Stimulated activated CD8-positive, alpha-beta memory T cell treated with anti-CD3 and anti-CD28 coated beads, Interleukin-12 subunit alpha, Interleukin-12 subunit beta, amount 100 ng/mL, for 24 hours (primary cell): ENCODE results near the gene PPP1R7.

ENCODE experiments used
- DNase-seq: peaks from one replicate; pipeline ENCODE4 v3.0.0-alpha.2; 2020; ENCODE audit errors: extremely low read depth

Gene PPP1R7

GRCh38 chr2:241211276-241211675, 61.0 kb downstream of the PPP1R7 start:
- no peak for DNase-seq

DNA sequence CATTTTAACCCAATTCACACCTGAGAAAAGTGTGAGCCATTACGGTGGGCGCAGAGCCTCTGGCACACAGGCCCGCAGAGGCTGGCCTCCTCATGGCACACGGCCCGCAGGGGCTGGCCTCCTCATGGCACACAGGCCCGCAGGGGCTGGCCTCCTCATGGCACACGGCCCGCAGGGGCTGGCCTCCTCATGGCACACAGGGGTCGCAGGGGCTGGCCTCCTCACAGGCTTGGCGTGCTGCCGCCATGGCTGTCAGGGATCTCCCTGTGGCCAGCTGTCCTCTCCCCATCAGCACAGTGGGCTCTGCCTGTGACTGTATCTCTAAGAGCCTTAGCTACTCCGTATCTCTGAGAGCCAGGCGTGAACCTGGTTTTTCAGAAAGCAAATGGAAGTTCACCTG, 62.8 kb downstream of the PPP1R7 start:
- DNase-seq: no peak

DNA sequence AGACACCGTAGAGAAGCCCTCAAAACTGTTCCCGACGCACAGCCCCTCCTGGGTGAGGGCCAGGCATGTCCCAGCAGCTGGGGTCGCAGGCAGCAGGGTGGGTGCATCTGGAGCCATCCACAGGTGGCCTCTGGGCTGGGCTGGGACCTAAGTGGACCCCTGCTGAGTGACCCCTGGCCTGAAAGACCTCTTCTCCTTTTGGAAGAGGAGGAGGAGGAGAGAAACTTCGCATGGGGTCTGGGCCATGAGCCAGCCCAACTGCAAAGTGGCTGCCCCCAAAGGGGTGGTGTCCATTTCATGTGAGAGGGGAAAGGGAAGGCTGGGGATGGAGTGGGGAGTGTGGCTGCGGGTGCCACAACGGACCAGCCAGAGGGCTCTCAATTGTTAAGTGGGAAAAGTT, 63.3 kb downstream of the PPP1R7 start:
- no peak for DNase-seq

DNA sequence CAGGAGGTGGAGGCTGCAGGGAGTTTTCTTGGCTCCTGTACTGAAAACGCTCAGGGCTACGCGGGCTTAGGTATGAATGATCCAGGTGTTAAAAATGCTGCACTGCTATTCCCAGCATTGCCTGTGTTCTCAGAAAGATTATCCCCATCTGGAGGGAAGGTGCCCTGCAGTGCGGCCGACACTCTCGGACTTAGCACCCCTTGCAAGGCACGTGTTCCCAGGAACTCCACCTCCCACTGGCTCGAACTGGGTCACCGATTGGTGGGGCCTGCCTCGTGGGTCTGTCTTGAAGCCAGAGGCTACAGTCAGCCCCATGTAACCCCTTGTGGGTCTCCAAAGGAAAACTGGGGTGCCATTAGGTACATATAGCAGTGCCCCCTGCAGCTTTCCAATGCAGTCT, 63.9 kb downstream of the PPP1R7 start:
- no peak for DNase-seq

DNA sequence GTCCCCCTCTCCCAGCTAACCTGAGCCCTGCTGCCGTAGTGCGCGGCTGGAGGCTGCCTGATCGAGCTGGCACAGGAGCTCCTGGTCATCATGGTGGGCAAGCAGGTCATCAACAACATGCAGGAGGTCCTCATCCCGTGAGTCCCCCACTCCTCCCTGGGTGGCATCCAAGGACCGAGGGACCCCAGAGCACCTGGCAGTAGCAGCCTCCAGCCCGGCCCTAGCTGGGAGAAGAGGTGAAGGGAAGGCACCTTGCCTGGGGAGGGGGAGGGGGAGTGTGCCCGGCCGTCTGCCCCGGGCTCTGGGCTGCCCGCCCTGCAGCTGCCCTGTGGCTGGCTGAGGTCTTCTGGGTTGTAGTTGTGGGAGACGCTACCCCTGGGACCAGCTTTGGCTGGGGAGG, 64.5 kb downstream of the PPP1R7 start:
- no peak for DNase-seq

GRCh38 chr2:241215421-241215820, 65.2 kb downstream of the PPP1R7 start:
- no peak for DNase-seq

DNA sequence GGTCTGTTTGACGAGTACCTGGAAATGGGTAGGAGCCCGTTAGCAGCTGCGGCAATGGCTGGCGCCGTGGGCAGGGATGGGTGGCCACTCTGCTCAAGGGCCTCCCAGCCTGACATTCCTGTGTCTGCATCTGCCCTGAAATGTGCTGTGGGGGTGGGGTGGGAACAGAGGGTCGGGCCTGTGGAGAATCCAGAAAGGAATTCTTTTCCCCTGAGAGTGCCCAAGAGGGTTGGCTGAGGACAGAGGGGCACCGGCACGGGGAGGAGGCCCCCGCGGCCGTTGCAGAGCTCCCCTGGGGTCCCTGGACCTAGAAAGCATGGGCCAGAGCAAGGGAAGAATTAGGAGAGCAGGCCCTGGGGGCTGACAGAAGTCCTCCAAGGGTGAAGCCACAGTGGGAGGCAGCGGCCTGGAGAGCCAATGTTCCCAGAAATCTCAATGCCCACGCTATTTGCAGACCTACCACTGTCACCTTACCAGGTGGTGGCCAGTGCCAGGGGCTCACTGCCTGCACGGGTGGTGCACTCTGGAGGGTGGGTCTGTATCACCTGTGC, 66.0 kb downstream of the PPP1R7 start:
- DNase-seq: no peak

DNA sequence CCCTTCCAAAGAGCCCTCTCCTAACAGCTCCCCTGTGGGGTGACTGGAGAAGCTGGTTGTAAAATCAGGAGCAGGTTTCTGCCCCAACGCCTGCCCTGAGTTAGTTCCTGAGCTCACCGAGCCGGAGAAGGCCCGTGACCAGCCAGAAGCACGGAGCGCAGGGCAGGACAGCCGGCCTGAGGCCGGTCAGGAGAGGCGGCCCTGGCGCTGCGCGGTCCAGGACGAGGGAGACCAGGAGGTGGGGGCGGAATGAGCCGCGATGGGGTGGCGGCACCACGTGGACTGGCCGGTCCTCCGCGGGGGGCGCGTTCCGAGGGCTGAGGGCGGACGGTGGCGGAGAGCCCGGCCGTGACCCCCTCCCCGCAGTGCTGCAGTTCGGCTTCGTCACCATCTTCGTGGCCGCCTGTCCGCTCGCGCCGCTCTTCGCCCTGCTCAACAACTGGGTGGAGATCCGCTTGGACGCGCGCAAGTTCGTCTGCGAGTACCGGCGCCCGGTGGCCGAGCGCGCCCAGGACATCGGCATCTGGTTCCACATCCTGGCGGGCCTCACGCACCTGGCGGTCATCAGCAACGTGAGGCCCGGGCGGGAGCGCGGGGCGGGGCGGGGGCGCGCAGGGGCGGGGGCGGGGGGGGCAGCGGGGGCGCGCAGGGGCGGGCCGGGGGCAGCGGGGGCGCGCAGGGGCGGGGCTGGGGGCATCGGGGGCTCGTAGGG, 67.2 kb downstream of the PPP1R7 start:
- no peak for DNase-seq

DNA sequence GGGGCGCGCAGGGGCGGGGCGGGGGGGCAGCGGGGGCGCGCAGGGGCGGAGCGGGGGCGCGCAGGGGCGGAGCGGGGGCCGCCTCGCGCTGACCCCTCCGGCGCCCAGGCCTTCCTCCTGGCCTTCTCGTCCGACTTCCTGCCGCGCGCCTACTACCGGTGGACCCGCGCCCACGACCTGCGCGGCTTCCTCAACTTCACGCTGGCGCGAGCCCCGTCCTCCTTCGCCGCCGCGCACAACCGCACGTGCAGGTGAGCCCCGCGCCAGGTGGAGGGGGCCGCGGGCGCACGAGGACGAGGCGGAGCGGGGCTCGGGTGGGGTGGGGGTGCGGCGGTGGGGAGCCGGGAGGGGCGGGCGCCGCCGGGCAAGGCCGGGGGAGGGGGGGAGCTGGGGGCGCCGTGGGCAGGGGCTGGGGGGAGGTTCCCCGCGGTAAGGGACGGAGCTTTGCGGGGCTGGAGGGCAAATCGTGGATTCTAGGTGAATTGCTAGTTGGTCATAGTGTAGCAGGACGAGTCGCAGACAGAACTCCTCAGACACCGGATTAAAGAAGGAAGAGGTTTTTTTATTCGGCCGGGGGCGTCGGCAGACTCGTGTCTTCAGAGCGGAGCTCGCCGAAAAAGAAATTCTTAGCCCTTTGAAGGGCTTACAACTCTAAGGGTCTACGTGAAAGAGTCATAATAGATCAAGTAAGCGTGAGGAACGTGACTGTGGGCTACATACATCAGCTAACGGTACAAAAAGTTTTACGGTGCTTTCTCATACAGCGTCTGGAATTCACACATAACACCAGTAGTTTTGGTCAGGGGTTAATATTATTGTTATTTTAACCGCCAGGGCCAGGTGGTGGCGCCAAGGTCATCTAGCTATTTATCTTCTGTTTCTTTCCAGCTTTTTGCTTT, 68.1 kb downstream of the PPP1R7 start:
- DNase-seq: no peak

GRCh38 chr2:241219030-241219382, 68.7 kb downstream of the PPP1R7 start:
- DNase-seq: no peak

DNA sequence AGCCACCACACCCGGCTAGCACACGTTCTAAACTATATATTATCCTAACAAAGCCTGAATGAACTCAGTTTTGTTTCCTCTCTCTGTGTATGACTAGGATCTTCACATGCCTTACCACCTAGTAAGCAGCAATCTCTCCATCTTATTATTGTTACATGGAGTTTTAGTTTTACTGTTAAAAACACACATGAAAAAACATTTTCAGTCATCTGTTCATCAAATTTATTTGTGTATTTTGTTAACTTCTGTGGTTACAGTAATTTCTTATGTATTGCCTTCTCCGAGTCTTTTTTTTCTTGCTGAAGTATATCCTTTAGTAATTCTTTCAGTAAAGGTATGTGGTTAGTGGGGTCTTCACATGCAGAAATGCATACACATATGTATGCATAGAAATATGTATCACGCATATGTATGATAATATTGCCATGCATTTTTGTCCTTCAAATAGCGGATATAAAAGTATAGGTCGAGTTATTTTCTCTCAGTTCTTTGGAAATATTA, 69.6 kb downstream of the PPP1R7 start:
- DNase-seq: no peak

- no peak for DNase-seq
Measured at GRCh38 chr2:241223211-241224017, 73.1 kb downstream of the PPP1R7 start.

- DNase-seq: no peak
Measured at GRCh38 chr2:241224018-241224850, 74.0 kb downstream of the PPP1R7 start.

- no peak for DNase-seq
Measured at GRCh38 chr2:241224851-241225438, 74.7 kb downstream of the PPP1R7 start.

GRCh38 chr2:241225545-241225944, 75.3 kb downstream of the PPP1R7 start:
- DNase-seq: no peak

GRCh38 chr2:241225983-241226382, 75.7 kb downstream of the PPP1R7 start:
- DNase-seq: no peak

DNA sequence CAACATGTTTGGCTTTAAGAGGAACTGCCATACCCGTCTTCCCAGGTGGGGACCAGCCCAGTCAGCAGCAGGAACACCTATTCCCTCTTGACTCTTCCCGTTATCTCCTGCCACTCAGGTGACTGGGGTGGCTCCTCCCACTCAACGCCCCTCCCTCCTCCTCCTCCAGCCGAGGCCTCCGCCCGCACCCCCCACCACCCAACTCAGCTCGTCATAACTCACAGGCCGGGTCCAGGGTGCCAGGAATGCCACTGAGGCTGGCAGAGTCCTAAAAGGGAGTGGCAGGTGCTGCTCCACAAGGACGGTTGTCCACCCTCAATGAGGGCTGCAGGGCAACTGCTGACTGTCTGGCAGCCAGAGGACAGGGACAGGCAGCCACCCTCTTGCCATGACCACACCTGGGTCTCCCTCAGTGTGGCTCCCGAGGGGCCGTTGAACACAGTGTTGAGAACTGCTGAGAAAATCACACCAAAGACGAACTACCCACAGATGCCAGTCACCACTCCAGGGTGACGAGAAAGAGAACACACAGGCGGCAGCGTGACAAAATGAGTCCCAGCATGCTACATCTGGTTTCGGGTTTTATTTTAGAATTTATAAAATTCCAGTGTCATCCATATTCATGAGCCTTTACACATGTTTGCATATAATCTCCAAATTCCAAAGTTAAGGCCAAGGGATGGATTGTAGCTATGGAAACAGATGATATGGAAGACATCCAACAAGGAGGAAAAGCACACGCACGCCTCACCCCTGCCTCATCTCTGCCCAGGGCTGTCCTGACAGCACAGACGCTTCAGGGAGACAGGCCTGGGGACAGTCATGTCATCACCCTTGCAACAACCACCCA, 76.7 kb downstream of the PPP1R7 start:
- no peak for DNase-seq

GRCh38 chr2:241227594-241227993, 77.3 kb downstream of the PPP1R7 start:
- no peak for DNase-seq

- no peak for DNase-seq
Measured at GRCh38 chr2:241228081-241228859, 78.0 kb downstream of the PPP1R7 start.
